ENCODE measurements around the gene MCRS1.
A peak's percentile ranks its signal among the peaks of the same experiment; 100 is the strongest.
"Not testable (repeated sequence)": the region's sequence is repeated elsewhere in the genome, so short reads cannot be mapped to it uniquely, and the experiment has no call there.

The MCRS1 gene

DNA sequence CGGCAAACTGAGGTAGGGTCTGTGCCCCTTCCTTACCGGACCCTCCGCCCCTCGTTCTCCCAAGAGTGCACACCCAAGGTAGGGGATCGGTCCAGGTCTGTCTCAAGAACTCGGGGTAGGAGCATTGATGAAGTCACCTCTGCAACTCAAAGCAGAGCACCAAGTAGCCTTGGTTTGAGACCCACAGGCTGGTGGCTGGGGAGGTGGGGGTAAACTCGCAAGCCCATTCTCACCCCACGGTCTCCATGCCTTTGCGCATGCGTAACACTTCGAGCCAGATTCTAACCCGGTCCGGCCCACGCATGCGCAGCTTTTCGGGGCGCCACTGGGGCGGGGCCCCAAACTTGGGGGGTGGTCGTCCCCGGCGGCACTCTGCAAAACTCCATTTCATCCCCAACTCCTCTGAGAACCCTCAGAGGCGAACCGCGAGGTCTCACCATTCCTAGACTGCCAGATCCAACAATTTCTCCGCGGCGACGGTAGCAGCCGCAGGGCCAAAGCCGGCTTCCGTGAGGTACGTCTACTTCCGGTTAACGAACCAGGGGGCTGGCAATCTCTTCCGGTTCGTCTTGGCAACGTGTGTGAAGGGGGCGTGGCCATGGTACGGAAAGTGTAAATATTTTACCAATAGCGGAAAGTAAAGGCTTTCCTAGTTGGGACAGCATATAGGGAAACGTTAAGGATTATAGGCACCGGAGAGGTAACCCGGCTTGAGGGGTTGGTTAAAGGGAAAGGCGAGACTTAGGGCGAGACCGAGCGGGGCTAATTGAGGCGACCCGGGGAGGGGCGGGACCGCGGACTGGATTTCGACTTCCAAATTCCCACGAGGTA, at the start of gene MCRS1:
TSS of gene MCRS1 (minus strand) at position 532 of the 831 bp plus-strand sequence. CDS start 1,411 bp downstream, outside the sequence.
- DNase-seq = peak; percentile 86 to 89

DNA sequence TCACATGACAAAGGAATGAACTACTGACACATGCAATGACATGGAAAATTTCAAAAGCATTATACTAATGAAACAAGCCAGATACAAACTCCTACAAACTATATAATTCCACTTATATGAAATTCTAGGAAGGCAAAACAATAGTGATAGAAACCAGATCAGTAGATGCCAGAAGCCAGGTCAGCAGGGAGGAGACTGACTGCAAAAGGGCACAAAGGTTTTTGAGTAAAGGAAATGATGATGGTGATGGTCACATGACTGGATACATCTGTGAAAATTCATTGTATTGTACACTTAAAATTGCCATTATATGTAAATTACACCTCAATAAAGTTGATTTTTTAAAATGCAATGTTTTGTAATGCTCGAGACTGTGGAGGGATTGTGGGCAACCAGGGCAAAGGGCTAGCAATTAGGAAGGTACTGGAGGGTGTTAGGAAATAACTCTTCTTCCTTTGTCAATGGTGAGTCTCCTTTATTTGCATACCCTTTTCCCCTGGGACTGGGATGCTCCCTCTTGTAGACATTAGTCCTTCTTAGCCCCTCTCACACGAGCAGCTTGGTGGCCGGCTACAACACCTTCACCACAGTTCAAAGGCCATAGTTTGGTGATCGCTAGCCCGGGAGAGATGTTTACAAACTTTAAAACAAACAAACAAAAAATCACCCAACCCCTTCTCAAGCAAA, 48.7 kb upstream of the MCRS1 start:
- DNase-seq = no peak

DNA sequence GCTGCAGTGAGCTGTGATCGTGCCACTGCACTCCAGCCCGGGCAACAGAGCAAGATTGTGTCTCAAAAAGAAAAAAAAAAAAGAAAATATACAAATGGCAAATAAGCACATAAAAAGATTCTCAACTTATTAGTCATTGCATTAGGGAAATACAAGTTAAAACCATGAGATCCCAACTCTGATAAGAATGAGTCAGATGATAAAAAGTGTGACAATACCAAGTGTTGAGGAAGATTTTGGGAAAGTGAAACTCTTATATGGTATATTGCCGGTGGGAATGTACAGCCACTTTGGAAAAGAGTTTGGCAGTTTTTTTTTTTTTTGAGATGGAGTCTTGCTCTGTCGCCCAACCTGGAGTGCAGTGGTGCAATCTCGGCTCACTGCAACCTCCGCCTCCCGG, 47.8 kb upstream of the MCRS1 start:
- DNase-seq = no peak

DNA sequence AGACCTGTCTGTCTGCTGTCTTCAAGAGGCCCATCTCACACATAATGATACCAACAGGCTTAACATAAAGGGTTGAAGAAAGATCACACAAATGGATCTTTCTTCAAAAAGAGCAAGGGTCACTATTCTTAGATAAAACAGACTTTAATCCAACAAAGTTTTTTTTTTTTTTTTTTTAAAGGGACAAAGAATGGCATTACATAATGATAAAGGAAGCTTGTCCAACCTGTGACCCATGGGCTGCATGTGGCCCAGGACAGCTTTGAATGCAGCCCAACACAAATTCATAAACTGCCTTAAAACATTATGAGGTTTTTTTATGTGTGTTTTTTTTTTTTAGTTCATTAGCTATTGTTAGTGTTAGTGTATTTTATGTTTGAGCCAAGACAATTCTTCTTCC, 44.3 kb upstream of the MCRS1 start:
- no peak for DNase-seq

DNA sequence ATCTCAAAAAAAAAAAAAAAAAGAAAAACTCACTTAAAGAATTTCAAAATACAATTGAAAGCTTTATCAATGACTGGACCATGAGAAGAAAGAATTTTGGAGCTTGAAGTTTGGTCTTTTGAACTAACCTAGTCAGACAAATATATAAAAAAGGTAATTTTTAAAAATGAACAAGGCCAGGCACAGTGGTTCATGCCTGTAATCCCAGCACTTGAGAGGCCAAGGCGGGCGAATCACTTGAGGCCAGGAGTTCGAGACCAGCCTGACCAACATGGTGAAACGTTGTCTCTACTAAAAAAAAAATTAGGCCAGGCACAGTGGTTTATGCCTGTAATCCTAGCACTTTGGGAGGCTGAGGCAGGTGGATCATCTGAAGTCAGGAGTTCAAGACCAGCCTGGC, 42.8 kb upstream of the MCRS1 start:
- not testable (repeated sequence) for DNase-seq

- no peak for DNase-seq
These were observed 41.9 kb upstream of the MCRS1 start for GRCh38 chr12:49609875-49610154.

- no peak for DNase-seq
These were observed 41.3 kb upstream of the MCRS1 start for GRCh38 chr12:49609059-49609874.

GRCh38 chr12:49605539-49605938, 37.6 kb upstream of the MCRS1 start, which contains the start of gene FAM186B:
TSS of gene FAM186B (minus strand) at chr12:49605639. CDS start at chr12:49605477, 162 bp downstream.
- DNase-seq = not testable (repeated sequence)

DNA sequence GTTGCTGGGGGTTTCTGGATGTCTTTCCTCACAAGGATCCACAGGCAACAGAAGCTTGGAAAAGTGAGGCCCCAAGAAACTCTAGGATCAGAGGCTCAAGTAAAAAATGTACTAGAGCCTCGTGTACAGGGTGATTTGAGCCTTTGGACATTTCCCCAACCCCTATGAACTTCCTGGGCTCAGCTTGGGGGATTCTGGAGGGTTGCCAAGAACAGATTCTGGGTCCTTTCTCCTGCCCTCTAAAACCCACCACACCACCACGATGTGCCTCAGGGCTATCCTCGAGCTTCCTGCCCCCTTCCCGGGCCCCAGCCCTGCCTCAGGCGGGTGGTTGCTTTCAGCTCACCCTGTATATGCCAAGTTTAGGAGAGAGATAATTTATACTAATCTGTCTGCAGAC, 36.9 kb upstream of the MCRS1 start:
- DNase-seq = no peak

DNA sequence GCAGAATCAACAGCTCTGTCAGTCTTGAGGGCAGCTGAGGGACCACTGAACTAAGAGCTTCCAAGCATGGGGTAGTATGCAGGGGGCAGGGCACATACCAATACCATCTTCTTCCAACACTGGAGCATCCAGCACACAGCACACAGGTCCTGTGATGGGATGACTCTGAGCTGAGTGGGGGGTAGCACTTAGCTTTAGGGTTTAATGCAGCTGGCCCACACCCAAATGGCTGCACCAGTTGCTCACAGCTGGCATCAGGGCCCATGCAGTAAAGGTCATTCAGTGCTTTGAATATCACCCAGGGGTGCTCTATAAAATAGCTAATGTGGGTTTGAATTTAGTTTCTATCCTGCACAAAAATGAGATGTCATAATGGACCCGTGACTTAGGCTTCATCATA, 35.8 kb upstream of the MCRS1 start:
- no peak for DNase-seq

- DNase-seq = no peak
These were observed 32.0 kb upstream of the MCRS1 start for GRCh38 chr12:49599961-49600360.

DNA sequence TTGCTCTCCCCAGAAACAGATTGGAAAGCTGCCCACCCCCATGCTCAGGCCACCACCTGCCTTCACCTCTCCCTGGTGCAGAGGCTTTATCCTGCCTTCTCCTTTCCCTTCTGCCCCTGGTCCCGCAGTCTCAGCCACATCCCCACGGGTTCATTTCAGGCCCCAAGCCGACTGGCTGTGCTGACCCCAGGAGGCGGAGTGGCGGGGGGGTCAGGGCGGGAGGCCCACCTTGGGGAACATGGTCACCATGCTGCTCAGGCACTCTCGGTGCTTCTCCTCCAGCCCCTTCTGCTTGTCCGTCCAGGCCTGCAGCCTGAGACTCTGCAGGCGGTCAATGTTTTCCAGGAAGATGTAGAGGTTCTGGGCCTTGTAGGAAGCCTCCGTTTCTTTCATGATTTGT, 30.6 kb upstream of the MCRS1 start:
- DNase-seq = no peak

DNA sequence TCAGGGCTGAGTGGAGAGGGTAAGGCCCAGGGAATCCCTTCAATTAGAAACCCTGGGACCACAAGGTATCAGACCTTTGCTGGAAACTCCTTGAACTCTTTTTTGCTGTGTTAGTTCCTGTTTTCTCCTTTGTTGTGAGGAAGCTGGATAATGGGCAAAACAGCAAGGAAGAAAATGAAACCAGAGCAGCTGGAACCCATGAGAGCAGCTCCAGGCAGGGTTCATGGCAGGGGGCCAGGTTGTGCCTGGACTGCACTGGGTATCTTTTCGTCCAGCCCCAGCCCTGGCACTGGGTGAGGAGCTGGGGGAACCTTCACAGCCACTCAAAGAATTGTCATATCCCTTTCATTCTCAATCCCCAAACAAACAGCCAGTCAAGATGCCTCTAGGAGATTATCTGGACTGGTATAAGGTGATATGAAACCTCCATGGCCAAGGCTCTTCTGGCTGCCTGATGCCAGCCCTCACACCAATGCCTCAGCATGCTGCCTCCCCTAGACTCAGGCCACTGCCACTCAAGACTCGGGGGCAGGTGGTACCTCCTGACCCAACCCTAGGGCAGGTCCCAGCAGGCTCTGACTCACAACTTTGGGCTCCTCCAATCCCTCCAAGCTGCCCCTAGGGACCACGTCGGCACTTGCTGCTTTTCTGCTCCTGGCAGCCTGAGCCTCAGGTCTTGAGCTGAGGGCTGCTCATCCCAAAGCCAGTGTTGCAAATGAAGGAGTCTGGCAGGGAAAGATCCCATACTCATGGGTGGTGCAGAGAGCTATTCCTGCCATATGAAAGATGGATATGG, 21.0 kb upstream of the MCRS1 start:
- no peak for DNase-seq

DNA sequence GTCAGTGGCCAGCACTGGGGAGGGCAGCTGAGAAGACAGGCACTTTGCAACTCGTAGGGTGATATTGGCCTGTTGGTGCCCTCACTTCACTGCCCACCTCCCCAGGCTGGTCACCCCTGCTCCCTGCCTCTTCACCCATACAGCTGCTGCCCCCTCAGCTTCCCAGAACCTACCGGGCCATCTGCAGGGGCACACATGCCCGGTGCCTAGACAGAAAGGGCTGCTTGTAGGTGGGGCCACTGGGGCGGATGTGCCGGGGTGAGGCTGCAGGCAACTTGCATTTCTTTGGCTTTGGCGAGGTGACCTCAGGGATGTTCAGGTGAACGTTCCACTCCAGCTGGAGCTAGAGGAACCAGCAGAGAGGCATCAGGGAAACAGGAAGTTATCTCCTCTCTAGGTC, 20.3 kb upstream of the MCRS1 start:
- DNase-seq = no peak

DNA sequence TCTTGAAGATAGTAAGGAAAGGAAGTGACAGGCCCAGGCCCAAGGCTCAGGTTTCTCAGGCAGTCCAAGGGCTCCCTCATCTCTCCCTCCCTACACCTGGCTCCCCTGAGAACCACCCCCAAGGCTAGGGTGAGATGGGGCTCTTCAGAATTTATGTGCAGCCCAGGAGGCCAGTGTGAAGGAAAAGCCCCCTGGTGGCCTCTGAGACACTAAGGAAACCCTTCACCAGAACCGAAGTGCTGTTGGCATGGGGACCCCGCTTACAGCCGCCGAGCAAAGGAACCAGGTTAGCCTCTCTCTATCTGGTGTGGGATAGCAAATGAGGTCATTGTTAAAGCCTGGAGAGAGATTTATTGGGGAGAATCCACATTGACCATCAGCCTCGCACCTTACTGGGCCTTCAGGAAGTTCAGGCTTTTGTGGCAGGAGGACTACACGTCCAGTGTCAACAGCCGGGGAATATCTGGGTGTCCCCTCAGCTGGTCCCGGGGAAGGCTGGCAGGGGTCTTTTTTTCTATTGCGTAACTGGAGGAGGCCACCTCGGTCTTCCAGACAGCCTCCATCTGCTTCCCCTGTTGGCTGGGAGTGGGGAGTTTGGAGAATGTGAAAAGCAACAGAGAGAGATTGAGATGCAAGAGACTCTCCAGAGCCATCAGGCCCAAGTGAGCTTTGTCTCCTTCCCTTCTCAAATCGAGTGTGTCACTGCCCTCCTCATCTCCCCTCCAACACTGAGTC, 19.4 kb upstream of the MCRS1 start:
- no peak for DNase-seq

DNA sequence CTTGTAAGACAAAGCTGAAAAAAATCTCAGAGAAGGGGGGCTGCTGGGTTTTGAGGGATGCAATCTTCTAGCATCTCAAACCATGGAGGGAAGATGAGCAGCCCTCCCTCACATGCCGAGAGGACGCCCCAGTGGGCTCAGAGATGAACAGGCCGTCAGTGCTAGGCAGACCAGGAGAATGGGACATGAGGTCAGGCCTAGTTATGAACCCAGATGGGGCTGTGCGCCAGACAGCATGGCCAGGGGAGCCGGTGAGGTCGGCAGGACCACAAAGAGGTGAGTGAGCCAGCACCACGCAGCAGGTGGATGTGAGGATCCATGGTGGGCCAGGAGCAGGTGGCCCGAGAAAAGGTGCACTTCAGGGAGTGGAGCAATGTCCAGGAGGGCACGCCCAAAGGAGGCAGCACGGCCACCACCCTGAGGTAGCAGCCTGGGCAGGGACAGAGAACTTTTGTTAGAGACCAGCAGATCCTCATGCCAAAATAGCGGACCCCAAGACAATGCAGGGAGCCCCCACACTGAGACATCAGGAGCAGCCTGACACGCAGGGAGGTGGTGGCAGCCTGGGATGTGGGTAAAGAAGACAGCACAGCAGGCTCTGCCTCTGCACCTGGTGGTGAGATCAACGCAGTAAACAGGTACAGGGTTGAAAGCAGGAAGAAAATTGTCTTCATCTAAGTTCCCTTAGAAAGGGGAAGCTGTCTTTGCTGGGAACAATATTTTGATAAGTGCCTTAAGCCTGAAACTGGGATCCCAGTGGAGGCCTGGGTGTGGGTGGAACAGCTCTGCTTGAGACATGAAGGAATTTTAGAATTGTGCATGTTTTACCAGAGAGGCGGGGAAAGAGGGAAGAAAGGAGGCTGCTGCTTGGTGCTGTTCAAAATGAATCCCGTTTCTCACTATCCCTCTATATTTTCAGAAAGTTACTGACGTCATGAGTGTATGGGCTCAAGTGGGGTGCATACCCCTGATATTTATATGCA, 17.8 kb upstream of the MCRS1 start:
- no peak for DNase-seq

- no peak for DNase-seq
These were observed 16.6 kb upstream of the MCRS1 start for GRCh38 chr12:49584591-49584990.

DNA sequence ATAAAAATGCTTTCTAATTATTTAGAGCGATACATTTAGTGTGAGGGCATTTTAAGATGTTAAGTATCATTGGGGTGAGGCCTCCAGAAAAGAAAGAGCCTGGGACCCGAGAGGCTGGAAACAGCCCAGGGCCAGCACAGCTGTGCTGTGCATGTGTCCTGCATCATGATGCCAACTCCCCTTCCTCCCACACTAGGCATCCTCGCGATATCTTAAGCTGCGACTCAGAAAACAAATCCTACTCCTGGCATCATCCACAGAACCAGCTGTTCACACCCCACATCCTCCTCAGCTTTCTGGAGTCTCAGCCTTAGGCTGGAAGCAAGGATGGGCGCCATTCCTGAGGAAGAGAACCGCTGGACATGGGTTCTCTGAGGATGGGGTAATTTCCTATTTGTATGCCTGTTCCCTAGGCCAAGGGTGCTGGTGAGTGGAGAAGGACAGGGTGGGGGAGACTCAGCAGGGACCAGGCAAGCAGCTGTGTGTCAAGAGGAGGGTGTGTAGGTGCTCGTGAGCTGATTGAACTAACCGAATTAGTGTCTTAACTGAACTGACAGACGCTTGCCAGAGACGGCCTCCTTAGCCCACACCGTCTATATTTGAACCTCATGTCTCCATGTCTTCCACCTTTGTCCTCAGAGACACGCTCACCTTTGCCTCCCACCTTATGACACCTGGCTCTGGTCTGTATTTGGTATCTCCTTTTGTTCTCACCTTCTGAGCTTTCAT, 15.6 kb upstream of the MCRS1 start:
- DNase-seq = no peak

DNA sequence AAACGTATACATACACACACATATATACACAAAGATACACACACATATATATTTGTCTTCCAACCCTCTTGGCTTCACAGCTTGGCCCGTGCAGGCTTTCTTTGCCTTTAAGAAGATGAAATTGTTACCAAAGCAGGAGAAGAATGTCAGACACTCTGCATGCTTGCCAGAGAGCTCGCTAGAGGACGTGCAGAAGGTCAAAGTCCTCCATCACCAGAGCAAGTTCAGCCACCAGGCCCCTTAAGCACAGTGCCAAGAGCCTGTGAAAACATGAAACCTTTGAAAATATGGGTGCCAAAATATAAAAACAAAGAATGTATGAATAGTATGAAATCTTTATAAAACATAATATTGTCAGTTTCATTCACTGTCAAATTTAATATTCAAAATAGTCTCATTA, 14.9 kb upstream of the MCRS1 start:
- DNase-seq = no peak

DNA sequence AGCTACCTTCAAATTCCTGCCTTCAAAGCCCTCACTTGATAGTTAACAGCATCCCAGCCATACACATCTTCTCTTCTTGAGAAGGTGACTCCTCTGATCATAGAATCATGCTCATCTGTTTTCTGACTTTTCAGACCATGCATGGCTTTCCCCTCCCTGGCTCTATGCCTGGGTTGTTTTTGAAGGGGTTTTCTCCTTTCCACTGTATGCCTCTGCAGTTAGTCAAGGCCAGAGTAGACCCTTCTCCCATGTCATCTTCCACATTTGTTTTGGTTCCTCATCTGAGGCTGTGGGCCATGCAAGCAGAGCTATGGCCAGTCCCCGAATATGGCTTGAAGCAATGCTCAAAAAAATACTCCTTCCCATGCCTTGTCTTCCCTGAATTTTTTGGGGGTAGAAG, 14.3 kb upstream of the MCRS1 start:
- no peak for DNase-seq

Measured in stimulated activated CD4-positive, alpha-beta T cell treated with anti-CD3 and anti-CD28 coated beads, Interleukin-4, amount 100 ng/mL, for 4 hours (primary cell).